ENCODE data around the gene NOM1.

NOM1 gene

DNA sequence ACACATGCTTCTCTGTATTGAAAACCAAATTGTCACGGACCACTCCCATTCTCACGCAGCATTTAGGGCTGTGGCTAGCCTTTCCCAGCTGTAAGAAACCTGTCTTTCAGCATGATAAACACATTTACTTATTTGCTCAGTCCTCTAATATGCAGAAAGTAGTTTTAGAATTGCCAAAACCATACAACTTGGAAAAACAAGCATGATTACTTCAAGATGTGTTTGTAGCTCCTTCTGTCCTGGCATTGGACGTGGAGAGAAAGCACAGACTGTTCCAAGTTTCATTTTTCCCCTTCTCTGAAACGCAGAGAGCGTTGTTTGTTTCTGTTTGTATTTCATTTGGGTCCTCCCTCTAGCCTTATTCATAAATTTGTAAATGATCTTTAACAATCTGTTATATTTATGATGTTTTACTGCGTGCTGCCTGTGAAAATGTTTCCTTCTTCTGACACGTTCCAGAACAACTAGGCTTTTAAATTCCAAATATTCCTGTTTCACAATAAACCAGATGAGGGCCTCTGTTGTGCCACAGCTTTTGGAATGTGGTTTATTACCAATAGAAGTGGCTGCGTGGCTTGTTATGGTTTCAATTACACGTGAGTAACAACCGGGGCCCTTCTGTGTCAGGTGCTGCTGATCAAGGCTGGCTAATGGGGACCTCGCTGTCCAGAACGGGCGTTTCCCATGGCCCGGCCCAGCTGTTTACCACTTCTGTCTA lies 34.8 kb downstream of the NOM1 start:
- DNase-seq (ENCODE audit: low read depth, low spot score), result no peak

- DNase-seq (ENCODE audit: low read depth, low spot score), result no peak
Measured at GRCh38 chr7:156985101-156985992, 35.8 kb downstream of the NOM1 start.

DNA sequence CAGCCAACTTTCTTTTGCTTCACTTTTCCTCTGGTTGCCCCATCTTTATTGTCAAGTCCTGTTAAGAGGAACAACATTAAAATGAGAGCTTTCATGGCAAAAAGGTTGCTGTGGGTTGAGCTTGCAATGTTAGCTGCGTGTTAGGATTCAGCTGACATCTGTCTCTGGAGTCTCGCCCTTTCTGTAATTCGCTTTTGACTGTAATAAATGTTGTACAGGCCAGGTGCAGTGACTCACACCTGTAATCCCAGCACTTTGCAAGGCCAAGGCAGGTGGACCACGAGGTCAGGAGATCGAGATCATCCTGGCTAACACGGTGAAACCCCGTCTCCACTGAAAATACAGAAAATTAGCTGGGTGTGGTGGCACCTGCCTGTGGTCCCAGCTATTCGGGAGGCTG lies 36.9 kb downstream of the NOM1 start:
- DNase-seq (ENCODE audit: low read depth, low spot score), result no peak

- DNase-seq (ENCODE audit: low read depth, low spot score), result no peak
Measured at GRCh38 chr7:156988343-156989185, 39.1 kb downstream of the NOM1 start.

DNA sequence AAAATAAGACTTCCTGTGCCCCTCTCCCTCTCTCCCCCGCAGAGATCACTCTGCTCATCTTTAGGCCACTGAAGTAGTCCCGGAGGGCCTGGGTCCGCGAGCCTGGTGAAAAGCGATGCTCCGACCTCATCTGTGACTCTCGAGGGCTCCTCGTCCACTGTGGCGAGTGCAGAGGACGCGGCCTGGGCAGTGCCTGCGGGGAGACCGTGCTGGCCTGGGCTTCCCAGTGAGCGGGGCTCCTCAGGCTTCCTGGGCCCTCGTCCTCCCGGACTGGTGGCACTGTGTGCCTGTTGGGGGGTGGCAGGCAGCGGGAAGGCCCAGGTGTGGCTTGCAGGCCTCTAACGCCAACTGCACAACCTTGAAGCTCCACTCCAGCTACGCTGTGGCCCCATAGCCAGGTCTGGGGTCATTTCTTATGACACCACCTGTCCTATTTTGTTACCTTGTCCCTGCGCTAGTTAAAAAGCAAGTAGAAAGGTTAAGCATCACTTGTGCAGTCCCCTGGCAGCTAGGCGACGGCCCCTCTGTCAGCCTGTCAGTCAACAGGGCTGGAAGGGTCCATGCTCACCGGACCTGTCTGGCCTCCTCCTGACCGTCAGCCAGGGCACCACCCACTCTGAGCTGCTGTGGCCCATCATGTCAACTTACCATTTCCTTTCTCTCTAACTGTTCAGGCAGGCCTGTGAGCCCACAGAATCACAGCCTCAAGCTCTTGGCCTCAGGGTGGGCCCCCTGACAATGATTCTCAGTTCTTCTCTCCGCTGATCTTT lies 40.4 kb downstream of the NOM1 start:
- no peak for DNase-seq (ENCODE audit: low read depth, low spot score)

DNA sequence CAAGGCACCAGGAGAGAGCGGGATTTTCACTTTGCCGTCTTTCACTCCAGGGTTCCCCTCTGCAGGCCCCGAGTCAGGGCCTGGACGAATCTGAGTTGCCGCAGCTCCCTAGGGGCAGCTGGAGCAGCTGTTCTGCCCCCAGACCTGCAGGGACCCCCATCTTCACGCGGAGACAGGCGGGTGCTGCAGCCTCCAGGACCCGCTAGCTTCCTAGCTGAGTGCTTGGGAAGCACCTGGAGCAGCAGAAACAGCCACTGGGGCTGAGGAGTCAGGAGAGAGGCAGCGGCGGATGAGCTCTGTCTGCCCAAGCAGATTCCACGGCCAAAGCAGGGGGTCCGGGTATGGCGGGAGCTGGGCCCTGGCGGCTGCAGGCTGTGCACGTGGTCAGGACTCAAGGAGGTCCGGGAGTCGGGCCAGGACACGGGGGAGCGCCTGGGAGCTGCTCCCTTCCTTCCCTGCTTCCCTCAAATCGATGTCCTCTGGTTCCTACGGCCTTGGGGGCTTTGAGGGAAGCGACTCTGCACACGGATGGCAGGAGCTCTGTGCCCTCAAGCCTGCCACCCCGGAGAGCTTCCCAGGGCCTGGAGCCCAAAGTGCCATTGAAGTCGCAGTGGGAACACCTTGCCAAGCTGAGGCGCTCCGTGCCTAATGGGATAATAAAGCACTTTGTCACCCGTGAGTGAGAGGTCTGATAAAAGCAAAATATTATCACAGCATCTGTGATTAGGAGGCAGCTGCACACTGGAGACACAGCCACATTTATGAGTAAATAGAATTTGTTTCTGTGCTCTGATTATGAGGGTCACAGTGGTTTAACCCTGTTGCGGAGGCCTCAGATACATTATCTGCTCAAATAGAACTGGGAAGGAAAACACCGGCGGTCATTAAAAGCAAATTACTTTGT lies 43.8 kb downstream of the NOM1 start:
- DNase-seq (ENCODE audit: low read depth, low spot score), result no peak

DNA sequence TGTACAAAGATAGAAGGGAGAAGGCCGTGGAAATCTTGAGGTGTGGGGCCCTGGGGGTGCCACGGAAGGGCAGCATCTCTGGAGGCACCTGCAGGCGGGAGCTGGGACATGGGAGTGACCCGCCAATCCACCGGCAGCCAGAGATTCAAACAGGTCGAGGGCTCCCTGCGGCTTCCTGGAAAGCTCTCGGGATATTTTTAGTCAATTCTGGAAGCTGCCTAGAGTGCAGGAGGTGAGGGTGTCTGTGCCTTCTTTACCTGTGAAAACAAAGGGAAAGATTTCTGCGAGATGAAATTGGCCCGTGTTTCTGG lies 44.4 kb downstream of the NOM1 start:
- no peak for DNase-seq (ENCODE audit: low read depth, low spot score)

DNA sequence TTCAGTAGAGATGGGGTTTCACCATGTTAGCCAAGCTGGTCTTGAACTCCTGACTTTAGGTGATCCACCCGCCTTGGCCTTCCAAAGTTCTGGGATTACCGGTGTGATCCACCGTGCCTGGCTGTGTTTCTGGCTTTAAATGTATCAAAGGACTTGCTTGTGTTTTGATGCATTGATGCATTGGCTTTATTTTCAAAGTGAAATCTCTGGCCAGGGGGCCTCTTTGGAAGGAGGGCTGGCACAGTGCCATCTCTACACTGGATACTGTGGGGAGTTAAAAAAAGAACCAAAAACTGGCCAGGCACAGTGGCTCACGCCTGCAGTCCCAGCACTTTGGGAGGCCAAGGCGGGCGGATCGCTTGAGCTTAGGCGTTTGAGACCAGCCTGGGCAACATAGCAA lies 44.9 kb downstream of the NOM1 start:
- DNase-seq (ENCODE audit: low read depth, low spot score), result no peak

DNA sequence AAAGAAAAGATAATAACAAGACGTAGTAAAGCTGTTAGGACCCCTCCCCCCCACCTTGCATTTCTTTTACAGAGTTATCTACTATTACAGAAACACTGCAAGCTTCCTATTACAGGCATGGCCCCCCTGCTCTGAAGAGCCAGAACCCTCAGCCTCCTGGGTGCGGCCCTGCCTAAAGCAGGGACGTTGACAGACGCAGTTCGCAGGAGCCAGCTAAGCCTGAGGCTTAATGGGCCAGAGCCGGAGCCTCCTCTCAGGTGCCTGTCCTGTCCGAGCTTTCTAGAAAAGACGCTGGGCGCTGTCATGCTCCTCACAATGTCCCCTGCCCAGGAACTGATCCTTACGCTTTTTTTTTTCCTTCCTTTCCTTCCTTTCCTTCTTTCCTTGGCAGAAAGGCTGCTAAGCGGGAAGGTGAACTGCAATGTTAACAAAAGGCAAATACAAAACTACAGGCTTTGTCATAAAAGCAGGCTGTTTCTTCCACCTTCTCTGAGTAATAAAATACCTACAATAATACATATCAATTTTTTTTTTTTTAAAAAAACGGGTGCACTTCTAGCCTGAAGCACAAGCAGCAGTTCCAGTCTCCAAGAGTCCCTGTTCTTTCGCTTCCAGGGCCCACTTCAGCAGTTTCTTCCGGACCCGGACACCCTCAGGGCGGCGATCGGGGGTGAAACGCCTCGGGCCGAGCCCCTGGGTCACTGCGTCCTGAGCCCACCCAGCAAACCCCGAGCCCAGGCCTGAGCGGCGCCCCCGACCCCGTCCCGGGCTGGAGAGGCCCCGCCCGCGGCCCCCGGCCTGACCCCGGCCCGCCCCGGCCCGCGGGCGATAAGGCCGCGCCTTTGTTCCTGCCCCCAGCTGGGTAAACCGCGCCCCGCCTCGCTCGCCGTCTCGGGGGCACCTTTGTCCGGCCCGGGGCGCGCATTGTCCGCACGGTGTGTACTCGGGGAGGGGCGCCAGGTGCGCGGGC lies 49.8 kb downstream of the NOM1 start:
- DNase-seq (ENCODE audit: low read depth, low spot score), result no peak

GRCh38 chr7:156999958-157000726 lies 50.6 kb downstream of the NOM1 start:
- DNase-seq (ENCODE audit: low read depth, low spot score), result no peak

DNA sequence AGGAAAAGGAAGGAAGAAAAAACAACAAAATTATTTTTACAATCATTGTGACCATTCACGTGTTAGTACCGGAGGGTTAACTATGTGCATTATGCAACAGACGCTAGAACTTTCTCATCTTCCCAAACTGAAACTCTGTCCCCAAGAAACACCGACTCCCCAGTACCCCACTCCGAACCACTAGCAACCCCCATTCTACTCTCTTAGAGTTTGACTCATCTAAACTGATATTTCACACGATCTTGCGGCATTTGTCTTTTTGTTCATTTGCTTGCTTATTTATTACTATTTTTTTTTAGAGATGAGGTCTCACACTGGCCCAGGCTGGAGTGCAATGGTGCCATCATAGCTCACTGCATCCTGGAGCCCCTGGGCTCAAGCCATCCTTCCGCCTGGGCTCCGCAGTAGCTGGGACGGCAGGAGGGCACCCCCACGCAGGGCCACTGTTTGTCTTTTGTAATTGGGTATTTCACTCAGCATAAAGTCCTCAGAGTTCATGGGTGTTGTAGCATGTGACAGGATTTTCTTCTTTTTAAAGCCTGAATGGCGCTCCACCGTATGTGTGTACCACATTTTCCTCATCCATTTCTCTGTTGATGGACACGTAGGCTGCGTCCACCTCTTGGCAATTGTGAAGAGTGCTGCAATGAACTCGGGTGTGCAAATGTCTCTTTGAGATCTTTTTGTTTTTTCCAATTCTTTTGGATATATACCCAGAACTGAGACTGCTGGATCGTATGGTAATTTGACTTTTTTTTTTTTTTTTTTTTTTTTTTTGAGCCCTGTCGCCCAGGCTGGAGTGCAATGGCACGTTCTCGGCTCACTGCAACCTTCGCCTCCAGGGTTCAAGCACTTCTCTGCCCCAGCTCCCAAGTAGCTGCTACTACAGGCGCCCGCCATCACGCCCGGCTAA lies 51.5 kb downstream of the NOM1 start:
- DNase-seq (ENCODE audit: low read depth, low spot score), result no peak

GRCh38 chr7:157001920-157002818 lies 52.7 kb downstream of the NOM1 start:
- DNase-seq (ENCODE audit: low read depth, low spot score), result no peak

DNA sequence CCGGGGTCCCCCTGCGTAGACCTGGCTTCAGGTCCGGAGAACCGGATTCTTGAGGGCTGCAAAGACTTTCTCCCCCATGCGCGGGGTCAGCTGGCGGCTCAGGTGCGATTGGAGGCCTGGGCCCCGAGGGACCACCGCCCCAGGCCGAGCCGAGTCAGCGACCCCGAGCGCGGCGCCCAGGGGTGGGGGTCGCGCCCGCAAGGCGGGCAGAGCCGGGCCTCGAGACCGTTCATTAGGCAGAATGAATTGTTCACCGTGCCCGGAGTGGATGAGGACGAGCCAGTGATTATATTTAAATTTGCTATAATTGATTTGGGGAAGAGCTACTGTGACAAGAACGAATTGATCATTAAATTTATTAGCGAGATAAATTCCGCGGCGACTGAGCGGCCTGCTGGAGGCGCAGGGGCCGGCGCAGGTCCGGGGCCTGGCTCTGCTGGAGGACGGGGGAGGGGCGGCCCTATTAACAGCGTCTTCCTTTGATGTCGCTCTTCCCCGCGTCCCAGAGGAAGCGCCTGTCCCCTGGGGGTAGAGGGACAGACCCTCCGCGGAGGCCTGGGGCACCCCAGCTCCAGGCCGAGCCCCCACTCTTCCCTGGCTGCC lies 53.4 kb downstream of the NOM1 start:
- DNase-seq (ENCODE audit: low read depth, low spot score), result no peak

DNA sequence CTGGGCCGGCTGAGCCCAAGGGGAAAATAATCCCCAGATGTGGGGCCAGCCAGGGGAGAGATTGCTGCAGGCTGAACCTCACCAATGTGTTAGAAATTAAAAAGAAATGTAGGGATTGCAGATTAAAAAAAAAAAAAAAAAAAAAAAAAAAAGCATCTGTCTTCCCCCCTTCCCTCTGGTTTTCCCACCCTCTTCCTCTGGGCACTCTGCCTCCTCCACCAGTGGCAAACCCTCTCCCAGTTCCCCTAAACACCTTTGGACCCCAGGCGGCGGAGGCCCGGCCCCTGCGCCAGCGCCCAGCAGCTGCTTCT lies 53.9 kb downstream of the NOM1 start:
- no peak for DNase-seq (ENCODE audit: low read depth, low spot score)

DNA sequence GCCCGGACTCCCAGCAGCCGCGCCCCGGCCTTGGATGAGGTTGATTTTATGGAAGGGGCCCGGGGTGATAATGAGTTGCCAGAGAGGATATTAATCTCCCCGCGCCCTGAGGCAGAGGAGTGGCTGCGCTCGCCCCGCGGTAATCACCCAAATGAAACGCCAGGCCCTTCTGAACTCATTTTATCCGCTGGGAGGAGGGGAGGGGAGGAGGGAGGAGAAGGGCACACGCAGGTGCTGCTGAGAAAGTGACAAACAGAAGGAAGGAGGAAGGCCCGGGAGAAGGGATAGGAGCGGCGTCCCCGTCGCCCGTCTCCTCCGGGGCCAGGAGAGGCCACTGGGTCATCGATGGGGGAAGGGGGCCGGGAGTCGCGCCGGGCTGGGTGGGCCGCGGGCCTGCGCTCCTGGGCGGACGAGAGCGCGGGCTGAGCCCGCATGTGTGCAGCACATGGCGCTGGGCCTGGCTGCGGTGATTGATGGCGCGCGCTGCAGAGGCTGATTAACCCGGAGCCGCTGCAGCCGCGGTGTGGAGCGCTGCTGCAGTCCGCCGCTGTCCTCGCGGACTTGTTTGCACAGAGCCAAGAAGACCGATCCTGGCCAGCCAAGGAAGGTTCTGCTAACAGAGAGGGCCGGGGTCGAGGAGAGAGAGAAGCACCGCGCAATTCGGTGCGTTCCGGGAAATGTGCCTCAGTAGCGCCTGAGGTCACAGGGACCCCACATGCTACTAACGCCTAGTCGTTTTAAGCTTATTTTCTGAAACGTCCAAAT lies 54.4 kb downstream of the NOM1 start:
- DNase-seq (ENCODE audit: low read depth, low spot score), result no peak
